GM18858 (cell line): ENCODE results near the gene CSNK1G2.

Experiments
- ATAC-seq: cut with Tn5 transposase; IDR thresholded peaks from one replicate; pipeline ENCODE4 v1.9.1; 2021; ENCODE audit not compliant: unreplicated experiment

Gene CSNK1G2

DNA sequence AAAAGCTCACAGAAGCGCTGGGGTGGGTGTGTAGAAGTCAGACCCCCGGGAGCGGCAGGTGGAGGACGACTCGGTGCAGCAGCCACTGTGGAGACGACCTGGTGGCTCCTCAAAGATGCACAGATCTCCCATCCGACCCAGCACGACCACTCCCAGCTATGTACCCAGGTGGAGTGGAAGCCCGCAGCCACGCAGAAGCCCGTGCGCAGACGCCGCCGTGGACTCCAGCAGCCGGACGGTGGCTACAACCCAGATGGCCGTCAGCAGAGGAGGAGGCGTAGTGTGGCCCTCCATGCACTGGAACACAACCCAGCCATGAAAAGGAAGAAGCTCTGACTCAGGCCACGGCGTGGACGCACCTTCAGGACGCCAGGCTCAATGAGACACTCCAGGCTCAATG lies 21.7 kb downstream of the CSNK1G2 start:
- ATAC-seq, result no peak

DNA sequence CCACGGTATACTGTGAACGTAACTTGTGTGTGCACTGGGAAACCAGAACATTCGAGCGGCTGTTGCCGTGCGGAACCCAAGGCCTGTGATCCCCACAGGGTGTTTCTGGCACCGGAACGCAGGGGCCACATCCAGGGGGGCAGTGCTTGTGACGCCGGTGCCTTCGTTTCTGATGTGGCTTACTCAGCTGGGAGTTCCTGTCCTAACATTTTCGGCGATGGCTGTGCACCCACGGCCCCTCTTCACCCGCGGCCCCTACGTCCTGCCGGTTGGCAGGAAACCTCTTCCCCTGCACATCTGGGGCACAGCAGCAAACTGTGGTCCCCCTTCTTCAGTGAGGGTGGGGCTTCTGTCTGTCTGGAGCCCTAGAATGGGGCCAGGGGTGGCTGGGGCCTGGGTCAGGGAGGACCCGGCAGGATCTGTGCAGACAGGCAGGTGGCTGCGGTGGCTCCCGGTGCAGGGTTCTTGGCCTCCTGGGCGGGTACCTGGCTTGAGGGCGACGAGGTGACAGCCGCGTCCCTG lies 26.2 kb downstream of the CSNK1G2 start:
- ATAC-seq, result no peak

DNA sequence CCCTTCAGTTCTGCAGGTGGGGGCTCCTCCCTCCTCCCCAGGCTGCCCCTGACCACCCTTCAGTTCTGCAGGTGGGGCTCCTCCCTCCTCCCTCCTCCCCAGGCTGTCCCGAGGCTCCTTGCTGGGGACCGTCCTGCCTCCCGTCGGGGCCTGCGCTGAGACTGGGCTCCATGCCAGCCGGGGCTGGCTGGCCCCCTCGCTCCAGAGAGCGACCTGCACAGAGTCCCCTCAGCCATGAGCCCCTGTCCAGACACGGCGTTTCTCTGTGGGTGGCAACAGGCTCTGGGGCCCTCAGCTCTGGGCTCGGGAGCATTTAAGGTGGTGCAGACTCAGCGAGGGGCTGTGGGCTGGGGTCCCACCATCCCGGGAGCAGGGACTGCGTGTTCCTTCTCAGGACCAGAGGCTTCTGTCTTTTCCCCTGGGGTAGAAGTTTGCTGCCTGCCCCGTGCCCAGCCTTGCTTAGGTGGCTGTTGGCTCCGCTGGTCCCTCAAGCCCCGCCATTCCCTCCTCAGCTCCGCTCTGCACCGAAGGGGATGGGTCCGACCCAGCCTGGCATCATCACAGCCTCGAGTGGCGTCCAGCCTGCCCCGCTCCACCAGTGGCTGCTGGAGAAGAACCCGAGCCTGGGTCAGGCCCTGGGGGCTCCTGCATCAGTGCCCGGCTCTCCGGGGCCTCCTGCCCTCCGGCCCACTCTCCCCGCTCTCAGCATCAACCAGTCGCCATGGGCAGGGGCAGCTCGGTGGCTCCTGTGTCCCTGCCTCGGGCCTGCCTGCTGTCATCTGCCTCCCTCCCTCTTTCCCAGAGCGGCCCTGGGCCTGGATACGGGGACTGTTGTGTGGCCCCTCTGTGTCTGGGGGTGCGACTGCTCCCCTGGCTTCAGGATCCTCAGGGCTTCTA lies 27.6 kb downstream of the CSNK1G2 start:
- no peak for ATAC-seq

GRCh38 chr19:1969176-1970002 lies 28.4 kb downstream of the CSNK1G2 start:
- no peak for ATAC-seq

GRCh38 chr19:1970003-1970805 lies 29.2 kb downstream of the CSNK1G2 start:
- ATAC-seq, result no peak

DNA sequence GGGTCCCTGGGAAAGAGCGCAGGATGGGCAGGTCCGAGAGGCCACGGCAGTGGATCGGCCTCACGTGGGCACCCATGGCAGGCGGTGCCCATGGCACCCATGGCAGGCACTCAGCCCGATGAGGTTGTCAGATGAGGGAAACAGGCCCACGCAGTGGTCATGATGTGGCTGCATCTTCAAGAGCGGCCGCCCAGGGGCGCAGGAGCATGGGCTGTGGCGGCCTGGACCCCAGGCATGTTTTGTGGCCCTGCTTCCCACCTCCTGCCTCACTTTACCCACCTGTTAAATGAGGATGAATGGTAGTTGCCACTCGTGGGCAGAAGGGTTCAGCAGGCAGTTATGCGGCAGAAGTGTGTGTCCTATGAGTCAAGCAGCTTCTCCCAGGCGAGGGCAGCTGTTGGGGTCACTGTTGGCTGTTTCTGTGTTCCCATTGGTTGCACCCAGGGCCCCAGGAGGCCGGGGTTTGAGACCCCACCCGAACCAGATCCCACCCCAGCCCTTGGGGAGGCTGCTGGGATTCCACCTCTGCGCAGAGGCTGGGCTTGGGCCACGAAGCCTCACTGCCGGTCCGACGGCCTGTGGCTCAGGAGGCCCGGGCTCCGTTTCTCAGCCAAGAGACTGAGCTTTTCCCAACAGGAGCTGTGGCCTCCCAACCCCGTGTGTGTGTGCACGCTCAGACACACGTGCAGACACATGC lies 30.0 kb downstream of the CSNK1G2 start:
- ATAC-seq, result no peak

- no peak for ATAC-seq
These were observed 33.6 kb downstream of the CSNK1G2 start for GRCh38 chr19:1974381-1975161.

- ATAC-seq, result no peak
These were observed 34.1 kb downstream of the CSNK1G2 start for GRCh38 chr19:1975162-1975480.

- ATAC-seq, result no peak
These were observed 36.1 kb downstream of the CSNK1G2 start for GRCh38 chr19:1977120-1977519.

DNA sequence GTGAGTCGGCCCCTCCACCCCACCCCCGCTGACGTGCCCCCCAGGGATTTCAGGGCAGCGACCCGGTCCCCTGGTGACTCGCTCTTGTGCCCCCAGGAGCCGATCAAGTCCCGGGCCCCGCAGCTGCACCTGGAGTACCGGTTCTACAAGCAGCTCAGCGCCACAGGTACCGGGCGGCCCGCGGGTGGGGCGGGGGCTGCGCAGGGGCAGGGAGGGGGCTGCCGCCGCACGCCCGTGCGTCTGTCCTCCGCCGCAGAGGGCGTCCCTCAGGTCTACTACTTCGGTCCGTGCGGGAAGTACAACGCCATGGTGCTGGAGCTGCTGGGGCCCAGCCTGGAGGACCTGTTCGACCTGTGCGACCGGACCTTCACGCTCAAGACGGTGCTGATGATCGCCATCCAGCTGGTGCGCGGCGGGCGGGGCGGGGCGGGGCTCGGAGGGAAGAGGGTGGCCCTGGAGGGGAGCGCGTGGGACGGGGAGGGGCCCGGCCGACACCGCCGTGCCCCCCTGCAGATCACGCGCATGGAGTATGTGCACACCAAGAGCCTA lies 37.4 kb downstream of the CSNK1G2 start:
- ATAC-seq, result no peak

DNA sequence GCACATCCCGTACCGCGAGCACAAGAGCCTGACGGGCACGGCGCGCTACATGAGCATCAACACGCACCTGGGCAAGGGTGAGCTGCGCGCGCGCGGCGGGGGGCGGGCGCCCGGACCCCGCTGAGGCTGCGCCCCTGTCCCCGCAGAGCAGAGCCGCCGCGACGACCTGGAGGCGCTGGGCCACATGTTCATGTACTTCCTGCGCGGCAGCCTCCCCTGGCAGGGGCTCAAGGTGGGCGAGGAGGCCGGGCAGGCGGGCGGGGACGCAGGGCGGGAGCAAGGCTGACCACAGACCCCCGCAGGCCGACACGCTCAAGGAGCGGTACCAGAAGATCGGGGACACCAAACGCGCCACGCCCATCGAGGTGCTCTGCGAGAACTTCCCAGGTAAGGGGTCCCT lies 38.0 kb downstream of the CSNK1G2 start:
- no peak for ATAC-seq

GRCh38 chr19:1979642-1980041 lies 38.7 kb downstream of the CSNK1G2 start:
- no peak for ATAC-seq

DNA sequence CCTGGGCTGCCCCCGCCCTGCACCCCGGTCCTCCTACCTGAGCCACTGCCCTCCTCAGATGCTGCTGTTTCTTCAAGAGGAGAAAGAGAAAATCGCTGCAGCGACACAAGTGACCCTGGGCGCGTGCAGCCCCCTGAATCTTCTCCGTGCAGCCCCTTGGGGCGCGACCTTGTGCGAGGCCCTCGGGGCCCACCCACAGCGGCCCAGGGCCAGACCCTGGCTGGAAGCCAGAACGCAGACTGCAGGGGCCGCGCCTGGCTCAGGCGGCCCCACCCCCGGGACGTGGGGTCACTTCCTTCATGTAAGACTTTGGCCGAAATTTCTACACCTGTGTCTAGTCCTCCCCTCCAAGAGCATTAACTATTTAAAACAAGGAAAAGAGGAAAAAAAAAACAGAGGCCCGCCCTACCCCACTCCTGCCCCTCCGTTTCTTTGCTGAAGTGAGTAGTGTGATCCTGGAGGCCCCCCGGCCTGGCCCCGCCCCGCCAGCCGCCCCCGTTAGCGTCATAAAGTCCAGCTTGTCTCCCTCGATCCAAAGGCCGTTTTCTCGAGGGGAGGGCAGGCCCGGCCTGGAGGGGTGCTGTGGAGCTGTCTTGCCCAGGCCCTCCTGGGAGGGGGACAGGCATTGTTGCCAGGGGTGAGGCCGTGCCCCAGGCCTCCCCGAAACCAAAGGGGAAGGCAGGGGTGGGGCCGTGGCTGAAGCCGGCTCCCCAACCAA lies 39.3 kb downstream of the CSNK1G2 start:
- ATAC-seq, result no peak

DNA sequence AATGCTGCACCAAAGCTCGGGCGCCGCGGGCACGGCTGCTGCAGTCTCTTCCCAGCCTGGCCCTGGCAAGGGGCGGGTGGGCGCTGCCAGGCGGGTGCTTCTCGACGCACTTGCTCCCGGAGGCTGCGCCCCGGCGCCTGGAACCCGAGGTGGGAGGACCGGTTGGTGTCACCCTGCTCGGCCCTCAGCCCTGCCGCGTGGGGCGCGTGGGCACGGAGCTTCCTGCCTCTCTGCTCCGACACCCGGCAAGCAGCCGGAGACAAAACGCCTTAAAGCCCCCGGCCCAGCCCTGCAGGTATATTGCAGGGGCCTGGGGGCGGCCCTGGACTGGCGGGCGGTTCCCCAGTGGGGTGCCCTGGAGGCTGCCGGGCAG lies 39.8 kb downstream of the CSNK1G2 start:
- ATAC-seq, result no peak

GRCh38 chr19:1981253-1981652 lies 40.3 kb downstream of the CSNK1G2 start:
- ATAC-seq, result no peak

GRCh38 chr19:1984357-1984756 lies 43.4 kb downstream of the CSNK1G2 start:
- ATAC-seq, result no peak

DNA sequence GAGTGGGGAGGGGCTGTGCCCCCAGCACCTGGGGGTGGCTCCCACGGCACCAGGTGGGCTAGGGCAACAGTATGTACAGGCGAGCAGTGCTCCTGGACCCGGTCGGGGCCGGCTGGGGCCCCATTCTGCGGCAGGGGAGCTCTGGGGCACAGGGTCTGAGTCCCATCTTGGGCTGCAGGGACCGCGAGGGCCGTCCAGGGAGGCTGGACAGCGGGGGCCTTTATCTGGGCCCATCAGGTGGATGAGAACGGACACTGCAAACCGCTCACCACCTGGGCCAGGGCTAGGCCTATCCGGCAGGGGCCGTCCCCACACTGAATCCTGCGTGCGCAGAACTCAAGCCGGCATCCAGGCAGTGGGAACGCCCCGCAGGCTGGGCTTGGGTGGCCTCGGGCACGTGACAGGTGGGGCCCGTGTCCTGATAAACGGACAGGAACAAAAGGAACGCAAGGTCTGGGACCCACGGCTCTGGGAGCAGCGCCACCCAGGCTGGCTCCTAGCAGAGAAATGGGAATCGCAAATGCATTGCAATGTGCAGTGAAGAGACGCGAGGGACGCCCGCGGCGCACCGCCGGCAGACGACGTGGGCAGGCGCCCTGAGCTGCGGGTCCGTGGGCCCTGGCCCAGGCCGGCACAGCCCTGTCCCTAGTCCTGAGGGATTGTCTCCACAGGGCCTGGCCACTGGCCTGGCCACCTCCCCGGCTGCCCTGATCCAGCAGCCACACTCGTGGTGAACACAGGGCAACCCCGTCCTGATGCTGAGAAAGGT lies 44.8 kb downstream of the CSNK1G2 start:
- no peak for ATAC-seq
